GM18502 (cell line): ENCODE data around the gene ERI3.

ENCODE experiments used
- ATAC-seq: cut with Tn5 transposase; IDR thresholded peaks from one replicate; pipeline ENCODE4 v1.9.1; 2021; ENCODE audit warnings: mild to moderate bottlenecking; ENCODE audit not compliant: unreplicated experiment, poor library complexity

The ERI3 gene

GRCh38 chr1:44321466-44321865 lies 33.6 kb downstream of the ERI3 start:
- ATAC-seq = no peak

DNA sequence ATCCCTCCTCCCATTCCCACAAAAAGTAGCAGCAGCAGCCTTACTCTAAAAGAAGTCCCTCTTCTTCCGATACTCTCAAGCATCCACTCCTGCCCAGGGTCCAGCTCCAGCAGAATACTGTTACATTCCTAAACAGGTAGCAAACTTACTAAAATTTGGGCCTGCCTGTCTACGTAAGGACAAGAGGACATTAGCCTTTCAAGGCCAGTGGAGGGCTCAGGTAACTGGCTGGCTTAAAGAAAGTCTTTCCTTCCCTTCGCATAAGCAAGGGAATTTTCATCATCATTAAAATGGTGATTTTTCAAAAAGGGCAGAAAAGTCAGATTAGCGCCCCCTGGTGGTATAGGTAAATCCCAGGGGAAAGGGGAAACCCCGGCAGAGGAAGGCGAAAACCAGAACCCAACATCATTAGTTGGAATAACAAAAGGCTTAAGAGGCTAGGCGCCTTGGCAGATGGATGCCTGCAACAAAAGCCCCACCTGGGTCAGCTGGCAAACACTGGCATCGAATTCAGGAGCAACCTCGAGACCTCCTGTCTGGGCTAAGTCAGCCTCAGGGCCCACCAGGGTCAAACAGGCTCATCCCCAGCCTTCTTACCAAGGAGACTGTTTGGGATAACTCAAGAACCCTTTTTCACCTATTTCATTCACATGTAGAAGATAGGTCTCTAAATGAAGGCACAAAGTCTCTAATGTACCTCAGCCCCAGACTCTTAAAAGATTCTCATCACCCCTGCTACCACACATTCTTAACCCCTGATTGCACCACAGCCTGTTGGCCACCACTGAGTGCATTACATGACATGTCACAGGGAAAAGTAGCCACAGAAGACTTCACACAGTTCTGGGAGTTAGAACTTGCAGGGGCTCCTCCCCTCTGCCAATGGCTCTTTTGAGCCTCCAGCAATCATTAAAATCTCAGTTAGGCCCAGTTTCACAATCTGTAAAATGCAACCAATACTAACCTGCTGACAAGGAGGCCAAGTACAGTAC lies 36.7 kb downstream of the ERI3 start:
- ATAC-seq = no peak

DNA sequence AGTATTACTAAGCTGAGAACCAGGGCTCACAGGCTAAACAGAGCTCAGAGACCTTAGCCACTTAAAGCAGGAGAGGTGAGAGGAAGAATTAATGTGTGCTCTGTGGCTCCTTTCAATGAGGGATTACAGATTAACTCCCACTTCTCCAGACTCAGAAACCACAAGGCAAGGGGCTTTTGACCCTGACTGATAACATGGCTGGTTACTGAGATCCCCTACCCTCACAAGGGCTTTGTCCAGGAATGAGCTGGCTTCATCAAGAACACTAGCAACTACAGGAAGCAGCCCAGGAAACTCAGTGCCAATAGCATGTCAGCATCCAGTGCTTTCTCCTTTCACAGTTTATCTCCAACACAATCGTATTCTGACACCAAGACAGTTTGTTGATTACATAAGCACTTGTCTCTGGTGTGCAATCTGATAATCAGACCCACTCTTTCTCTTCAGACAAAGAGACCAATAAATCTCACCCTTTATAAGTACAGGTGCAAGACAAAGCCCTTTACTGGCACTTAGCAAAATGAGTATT lies 38.8 kb downstream of the ERI3 start:
- no peak for ATAC-seq

DNA sequence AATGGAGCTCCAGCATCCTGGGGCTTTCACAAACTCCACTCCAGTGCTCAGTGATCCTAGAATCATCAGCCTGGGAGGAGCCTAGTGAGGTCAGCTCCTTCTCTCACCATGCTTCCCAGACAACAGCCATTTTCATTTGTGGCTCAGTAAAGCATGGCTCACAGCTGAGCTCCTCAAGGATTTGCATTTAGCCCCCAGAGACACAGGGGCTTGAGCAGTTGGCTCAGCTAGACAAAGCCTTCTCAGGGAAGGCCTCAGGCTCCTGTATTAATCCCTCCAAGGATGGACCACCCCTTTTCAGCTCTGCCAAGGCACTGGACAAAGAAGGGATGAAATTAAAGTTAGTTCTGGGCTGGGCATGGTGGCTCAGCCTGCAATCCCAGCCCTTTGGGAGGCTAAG lies 39.5 kb downstream of the ERI3 start:
- ATAC-seq = no peak

DNA sequence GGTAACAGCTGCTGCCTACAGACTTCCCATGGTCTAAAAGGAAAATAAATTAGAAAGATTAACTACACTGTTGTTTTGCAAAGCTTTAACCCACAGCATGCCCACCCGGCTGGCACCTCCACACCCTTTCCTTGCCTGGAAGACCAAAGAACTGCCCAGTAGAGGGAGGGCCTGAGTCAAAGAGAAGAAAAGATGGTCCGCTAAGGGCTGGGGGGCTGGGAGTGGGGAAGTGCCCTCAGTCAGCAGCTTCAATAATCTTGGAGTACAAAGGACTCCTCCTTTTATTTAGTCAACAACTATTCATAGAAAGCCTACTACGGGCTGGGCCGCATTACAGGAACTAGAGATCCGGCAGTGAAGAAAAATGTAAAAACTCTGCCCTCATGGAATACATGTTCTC lies 40.6 kb downstream of the ERI3 start:
- ATAC-seq = no peak

- no peak for ATAC-seq
Observed at GRCh38 chr1:44313265-44313918, 41.7 kb downstream of the ERI3 start.

DNA sequence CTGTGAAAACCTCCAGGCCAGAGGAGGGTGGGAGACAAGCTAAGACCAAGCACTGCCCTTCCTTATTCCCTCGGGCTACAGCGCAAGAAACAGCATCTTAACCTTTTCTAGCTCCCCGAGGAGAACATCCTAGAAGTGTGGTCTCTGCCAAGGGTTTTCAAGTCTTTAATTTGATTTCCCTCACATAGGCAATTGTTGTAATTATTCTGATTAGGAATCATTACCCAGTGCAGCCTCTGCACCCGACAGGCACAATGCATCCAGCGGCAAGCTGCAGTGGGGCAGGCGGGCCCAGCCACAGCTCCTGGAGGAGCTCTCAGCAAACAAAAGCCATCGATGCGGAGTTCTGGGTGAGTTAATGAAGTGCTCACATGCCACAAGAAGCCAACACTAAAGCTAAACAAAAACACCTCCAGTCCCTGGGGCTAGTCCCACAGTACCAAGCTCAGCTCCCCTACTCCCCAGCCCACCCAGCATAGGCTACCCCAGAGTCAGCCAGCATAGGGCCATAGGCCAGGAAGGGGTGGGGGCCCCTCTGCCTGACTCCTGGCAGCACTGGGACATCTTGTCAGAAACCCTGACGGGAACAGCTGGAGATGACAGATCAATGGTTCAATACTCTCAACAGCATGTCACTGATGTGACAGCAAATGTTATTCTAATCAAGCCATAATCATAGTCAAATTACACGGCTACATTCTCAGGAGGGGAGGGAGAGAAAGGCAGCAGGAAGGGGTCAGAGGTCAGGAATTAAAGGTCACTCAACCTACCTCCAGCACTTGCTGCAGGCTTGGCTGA lies 42.5 kb downstream of the ERI3 start:
- ATAC-seq = no peak

GRCh38 chr1:44310006-44310405 lies 45.1 kb downstream of the ERI3 start:
- no peak for ATAC-seq

DNA sequence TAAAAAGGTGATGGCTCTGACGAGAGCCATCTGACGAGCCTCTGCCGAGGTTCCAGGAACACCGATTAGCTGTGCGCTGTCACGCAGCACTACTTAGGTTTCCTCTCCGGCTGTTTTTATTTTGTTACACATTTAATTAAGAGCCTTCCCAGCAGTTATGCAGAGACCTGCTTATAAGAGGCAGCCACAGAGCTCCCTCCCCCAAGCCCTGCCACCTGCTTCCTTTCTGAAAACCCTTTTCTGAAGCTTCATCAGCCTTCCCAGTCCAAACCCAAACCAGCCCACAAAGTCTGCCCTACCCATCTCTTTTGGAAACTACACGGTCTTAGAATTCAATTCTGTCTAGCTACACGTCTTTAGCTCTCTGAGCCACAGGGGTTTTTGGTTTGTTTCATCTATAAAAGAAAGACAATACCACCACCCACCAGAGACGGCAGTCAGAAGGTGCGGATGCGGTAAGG lies 49.1 kb downstream of the ERI3 start:
- no peak for ATAC-seq

GRCh38 chr1:44303532-44303931 lies 51.5 kb downstream of the ERI3 start:
- ATAC-seq = no peak

DNA sequence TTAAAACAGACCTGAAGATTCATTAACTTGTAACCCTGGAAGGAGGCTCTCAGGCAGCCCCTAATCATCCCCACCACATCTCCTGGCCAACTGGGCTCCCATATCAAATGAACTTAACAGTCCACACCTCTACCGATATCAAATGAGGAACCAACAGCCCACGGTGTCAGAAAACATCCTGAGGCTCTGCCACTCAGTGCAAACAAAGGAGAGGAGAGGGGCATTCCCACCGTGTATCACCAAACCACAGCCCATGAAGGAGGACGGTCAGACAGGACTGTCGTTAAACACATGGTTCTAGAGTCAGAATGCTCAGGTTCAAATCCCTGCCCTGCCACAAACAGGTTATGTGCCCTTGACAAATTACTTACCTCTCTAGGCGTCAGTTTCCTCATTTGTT lies 52.5 kb downstream of the ERI3 start:
- ATAC-seq = no peak

DNA sequence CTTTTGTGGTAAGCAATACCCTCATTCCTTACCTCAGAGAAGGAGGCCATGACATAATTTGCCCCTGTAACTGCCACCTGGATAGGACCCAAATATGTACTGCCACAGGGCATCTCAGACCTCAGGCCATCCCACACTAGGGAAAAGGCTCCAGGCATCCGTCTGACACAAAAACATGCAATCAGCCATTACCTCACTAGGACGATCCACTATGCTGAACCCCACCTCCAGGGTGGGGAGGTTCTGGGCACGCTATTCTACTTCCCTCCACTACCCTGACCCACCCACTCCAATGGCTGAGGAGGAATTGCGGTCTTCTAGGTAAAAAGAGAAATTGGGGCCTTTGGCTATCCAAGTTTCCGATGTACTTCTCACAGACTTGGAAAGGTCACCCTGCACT lies 53.6 kb downstream of the ERI3 start:
- no peak for ATAC-seq

- no peak for ATAC-seq
Observed at GRCh38 chr1:44300852-44301251, 54.2 kb downstream of the ERI3 start.

DNA sequence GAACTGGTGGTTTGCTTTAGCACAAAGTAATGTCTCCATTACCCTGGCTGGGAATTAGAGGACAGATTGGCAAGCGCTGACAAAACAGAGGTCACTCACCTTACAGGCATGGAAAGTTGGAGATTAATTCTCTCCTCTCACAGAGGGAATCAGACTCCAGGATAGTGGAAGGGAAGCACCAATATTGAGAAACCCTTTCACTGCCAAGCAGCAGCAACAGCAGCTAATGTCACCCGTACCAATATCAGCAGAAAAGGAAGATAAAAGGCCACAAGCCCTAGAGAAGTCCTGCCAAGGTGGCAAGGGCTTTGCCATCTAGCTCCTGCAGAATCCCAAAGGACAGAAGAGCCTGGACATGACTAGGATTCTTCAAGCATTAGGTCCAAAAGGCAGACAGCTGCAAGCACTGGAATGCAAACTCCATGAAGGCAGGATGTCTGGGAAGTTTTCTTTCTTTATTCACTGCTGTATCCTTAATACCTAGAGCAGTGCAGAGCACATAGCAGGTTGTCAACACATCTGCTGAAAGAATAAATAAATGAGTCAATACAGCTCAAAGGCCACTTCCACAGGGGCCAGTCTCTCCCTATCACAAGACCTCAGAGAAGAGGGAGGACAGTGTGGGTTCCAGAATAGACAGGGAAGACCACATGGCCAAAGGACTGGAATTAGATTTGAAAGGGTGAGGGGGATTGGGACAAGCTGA lies 57.2 kb downstream of the ERI3 start:
- no peak for ATAC-seq

GRCh38 chr1:44296806-44297205 lies 58.3 kb downstream of the ERI3 start:
- ATAC-seq = no peak

- ATAC-seq = no peak
Observed at GRCh38 chr1:44296086-44296485, 59.0 kb downstream of the ERI3 start.

GRCh38 chr1:44294588-44295007 lies 60.5 kb downstream of the ERI3 start:
- no peak for ATAC-seq

GRCh38 chr1:44293761-44294315 lies 61.2 kb downstream of the ERI3 start:
- ATAC-seq = no peak

DNA sequence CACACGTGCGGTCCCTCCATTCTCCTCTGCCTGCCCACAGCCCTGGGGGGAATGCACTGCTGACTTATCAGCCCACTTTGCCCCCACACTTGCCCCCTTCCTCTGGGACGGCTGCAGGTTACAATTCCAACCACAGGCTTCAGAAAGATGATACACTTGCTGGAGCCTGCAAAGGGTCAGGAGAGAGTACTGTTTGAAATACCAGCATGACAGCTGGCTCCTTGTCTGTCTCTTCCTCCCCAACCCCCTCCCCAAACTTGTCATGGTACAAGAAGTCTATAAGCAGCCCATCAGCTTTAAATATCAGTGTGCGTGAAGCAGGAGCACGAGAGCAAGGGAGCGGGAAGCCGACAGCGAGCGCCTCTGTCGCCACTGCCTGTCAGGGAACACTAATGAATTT lies 62.4 kb downstream of the ERI3 start:
- ATAC-seq = no peak
